Nephron (organoid): ENCODE results near the gene ARMC9.
A peak's percentile ranks its signal among the peaks of the same experiment; 100 is the strongest.
"Not testable (repeated sequence)": the region's sequence is repeated elsewhere in the genome, so short reads cannot be mapped to it uniquely, and the experiment has no call there.

Source experiments
- H3K27ac Mint-ChIP-seq, 3 experiments: 2 replicates each; pipeline ENCODE4 v1.8.0; 2020; ENCODE audit warnings: mixed read lengths in 3 of 3, mild to moderate bottlenecking in 2 of 3, moderate library complexity in 1 of 3
- H3K27me3 Mint-ChIP-seq: 2 replicates; pipeline ENCODE4 v1.8.0; 2021; ENCODE audit warnings: low read depth, mild to moderate bottlenecking, moderate library complexity, mixed read lengths
- H3K36me3 Mint-ChIP-seq: 2 replicates; pipeline ENCODE4 v1.8.0; 2020; ENCODE audit warnings: low read depth, mixed read lengths
- H3K4me1 Mint-ChIP-seq: 2 replicates; pipeline ENCODE4 v1.8.0; 2020; ENCODE audit warnings: mixed read lengths
- H3K4me3 Mint-ChIP-seq, 3 experiments: 2 replicates each; pipeline ENCODE4 v1.8.0; 2020; ENCODE audit warnings: mild to moderate bottlenecking in 3 of 3, mixed read lengths in 3 of 3, moderate library complexity in 2 of 3
- H3K9me3 Mint-ChIP-seq: 2 replicates; pipeline ENCODE4 v1.8.0; 2020; ENCODE audit warnings: mixed read lengths
- TF ChIP-seq, protein P1 (sequence below), 3 experiments: fragments of 200-600 bp; sonication (generic); IDR thresholded peaks; one replicate each; pipeline ENCODE4 v1.5.0; 2021; ENCODE audit warnings: antibody characterized with exemption in 3 of 3; ENCODE audit not compliant: unreplicated experiment in 3 of 3

Gene ARMC9

DNA sequence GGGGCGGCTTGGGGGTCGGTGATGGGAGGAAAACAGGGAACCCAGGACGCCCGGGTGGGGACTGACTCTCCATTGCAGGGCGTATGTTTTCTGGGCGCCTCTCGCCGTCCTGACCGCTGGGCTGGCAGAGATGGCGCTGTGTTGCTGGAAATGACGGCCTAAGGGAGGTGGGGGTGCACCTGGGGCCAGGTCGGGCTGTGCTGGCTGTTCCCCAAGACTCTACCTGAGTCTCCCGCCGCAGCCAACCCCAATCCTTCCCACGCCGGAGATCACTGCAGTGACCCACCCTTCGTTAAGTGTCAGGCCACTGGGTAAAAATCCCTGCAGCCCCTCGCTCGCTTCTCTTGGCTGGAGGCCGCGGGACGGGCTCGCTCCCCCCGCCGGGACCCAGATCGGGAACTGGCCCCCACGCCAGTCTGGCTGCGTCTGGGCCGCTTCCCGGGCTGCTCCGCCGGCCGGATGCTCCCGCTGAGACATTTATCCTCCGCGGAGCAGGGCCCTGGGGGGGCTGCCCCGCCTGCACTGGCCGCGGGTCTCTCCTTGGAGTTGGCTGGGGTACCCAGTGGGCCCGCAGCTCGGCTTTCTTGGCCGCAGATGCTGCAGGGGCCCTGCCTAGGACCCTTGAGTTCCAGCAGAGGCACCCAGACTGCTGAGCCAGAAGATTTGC lies 7.8 kb upstream of the ARMC9 start:
- Mint-ChIP-seq H3K9me3 (no peaks in the 10 kb centered on the region), H3K36me3 (no peaks in the 10 kb centered on the region), H3K27me3 (no peaks in the 10 kb centered on the region), H3K4me1 (peaks cover 33% of the 10 kb centered on the region), H3K27ac (peak overlapping the region; percentile 70 to 100 (median 99)), H3K4me3 (no peak overlapping the region)
- TF ChIP-seq, protein P1, sequence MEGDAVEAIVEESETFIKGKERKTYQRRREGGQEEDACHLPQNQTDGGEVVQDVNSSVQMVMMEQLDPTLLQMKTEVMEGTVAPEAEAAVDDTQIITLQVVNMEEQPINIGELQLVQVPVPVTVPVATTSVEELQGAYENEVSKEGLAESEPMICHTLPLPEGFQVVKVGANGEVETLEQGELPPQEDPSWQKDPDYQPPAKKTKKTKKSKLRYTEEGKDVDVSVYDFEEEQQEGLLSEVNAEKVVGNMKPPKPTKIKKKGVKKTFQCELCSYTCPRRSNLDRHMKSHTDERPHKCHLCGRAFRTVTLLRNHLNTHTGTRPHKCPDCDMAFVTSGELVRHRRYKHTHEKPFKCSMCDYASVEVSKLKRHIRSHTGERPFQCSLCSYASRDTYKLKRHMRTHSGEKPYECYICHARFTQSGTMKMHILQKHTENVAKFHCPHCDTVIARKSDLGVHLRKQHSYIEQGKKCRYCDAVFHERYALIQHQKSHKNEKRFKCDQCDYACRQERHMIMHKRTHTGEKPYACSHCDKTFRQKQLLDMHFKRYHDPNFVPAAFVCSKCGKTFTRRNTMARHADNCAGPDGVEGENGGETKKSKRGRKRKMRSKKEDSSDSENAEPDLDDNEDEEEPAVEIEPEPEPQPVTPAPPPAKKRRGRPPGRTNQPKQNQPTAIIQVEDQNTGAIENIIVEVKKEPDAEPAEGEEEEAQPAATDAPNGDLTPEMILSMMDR (IDR thresholded peaks at IDR 0.05; ENCODE audit: unreplicated experiment in 3 of 3) = no peak

DNA sequence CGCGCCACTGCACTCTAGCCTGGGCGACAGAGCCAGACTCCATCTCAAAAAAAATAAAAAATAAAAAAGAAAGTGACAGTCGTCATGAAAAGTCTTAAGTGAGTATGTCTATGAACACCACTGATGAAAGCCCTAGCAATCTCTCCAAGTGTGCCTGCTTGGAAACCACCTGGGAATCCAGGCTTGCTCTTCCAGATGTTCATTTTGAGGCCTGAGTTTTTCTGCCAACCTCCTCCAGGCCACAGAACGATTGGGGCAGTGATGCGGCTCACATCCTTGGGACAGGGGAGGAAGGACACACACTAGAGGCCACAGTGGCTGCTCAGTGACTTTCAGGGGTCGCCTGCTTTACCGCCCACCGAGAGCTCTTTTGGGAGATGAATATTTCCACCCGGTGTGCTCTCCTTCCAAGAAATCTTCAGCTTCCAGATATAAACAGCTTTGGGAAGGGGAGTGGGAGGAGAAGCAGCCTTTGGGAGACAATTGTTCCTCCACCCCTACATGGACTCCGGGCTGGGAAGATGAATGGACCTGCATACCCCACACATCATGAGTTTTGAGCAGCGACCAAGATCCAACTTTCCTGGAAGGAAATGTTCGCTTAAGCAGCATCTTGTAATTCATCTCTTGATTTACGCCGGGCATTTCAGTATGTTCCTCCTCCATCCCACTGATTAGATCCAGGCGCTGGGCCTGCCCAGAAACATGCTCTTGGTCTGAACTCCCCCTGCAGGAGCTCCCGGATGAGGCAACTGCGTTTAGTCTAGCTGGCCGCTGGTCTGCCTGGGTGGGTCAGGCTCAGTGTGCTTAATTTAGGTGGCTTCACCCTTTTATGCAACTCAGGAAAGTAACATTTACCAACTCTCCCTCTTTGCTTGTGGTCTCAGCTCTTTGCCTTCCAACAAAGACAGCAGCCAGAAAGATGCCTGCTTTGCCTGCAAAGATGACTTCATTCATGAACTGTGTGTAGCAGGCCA lies 6.2 kb upstream of the ARMC9 start:
- Mint-ChIP-seq H3K4me3 (peak overlapping the region; percentile 2 to 62 (median 17)), H3K27me3 (no peaks in the 10 kb centered on the region), H3K4me1 (peaks cover 36% of the 10 kb centered on the region), H3K9me3 (peaks cover 2% of the 10 kb centered on the region), H3K36me3 (no peaks in the 10 kb centered on the region), H3K27ac (peak overlapping the region; percentile 95 to 100 (median 98))
- TF ChIP-seq, protein P1 (IDR thresholded peaks at IDR 0.05; ENCODE audit: unreplicated experiment in 3 of 3) = peak; percentile 57 to 82 (median 62)

DNA sequence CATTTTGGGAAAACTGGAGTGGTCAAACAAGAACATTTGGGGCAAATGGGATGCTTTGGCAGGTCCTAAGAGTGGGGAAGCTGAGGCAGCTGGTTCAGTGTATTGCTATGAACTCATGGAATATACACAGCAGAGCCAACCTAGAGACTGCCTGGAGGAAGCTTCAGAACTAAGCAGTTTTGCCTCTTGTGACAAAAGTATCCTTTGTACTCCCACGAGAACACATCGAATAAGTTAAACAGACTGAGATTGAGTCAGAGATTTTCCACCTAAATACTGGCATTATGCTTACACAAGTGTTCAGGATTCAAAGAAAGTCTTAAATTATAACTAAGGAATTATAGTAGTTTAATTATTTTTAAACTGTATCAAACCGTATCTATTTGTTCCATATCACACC lies 5.2 kb upstream of the ARMC9 start:
- Mint-ChIP-seq H3K4me1 (peaks cover 28% of the 10 kb centered on the region), H3K9me3 (peaks cover 2% of the 10 kb centered on the region), H3K4me3 (no peak overlapping the region), H3K27me3 (no peaks in the 10 kb centered on the region), H3K36me3 (no peaks in the 10 kb centered on the region), H3K27ac (peak overlapping the region in 2 of 3 experiments; percentile 70 to 100)
- TF ChIP-seq, protein P1 (IDR thresholded peaks at IDR 0.05; ENCODE audit: unreplicated experiment in 3 of 3) = no peak

DNA sequence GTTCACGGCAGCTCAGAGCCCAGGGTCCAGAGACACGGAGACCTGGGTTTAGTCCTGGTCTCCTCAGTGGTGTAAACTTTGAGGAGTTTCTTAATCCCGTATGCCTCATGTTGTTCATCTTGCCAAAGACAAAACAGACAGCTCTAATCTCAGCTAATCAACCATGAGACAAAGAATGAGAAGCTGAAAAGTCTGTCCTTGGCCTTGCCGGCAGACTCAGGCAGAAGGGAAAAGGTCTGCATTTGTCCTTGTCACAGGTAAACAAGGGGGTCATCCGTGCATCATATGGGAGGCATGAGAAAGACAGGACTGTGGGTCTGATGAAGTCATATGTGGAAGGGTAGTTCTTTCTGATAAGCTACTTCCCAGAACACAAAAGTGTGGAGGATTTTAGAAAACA lies 1.8 kb upstream of the ARMC9 start:
- H3K4me1 Mint-ChIP-seq = peaks cover 30% of the 10 kb centered on the region
- no peaks in the 10 kb centered on the region for H3K27me3 Mint-ChIP-seq
- TF ChIP-seq, protein P1 (IDR thresholded peaks at IDR 0.05; ENCODE audit: unreplicated experiment in 3 of 3) = no peak
- H3K27ac Mint-ChIP-seq = peak overlapping the region; percentile 49 to 88 (median 74)
- H3K36me3 Mint-ChIP-seq = peaks cover 8% of the 10 kb centered on the region
- H3K9me3 Mint-ChIP-seq = peaks cover 2% of the 10 kb centered on the region
- peak overlapping the region; percentile 73 to 87 (median 80) for H3K4me3 Mint-ChIP-seq

DNA sequence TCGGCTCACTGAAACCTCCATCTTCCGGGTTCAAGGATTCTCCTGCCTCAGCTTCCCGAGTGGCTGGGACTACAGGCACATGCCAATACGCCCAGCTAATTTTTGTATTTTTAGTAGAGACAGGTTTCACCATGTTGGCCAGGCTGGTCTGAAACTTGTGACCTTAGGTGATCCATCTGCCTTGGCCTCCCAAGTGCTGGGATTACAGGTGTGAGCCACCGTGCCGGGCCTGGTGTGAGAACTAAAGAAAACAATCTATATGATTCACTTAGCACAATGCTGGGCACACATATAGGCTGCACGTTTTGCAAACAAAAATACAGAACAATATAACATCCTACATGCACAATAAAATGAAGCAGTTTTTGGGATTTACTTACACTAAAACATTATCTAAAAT lies 1.2 kb upstream of the ARMC9 start:
- Mint-ChIP-seq H3K27ac (peak overlapping the region; percentile 95 to 98 (median 97)), H3K4me3 (peak overlapping the region; percentile 98 to 99 (median 98)), H3K4me1 (peaks cover 28% of the 10 kb centered on the region)
- H3K9me3 Mint-ChIP-seq, H3K36me3 Mint-ChIP-seq, H3K27me3 Mint-ChIP-seq: not testable (repeated sequence)

DNA sequence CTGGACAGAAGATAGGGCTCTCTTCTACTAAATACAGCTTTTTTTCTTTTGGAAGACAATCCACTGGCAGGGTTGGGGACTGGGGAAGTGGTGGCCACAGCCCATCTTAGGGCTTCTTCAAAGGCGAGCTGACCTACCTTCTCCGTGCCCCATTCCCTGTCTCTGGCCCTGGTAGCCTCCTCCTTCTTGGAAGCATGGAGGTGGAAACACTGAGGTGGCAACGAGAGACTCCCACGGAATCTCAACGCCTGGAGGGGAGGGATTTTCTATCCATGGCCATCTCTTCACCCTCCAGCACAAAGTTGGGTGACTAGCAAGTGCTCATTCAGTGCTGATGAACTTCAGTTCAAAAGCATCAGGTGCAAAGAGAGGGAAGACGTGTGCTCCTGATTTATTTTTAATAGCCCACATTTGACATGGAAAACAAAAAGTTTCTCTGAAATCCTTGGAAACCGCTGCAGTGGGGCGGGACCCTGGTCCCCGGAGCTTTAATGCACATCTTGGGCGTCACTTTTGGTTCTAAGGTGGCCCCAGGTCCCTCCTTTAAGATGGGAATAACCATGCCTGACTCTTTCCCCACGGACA lies 633 bp upstream of the ARMC9 start:
- Mint-ChIP-seq H3K9me3 (peaks cover 2% of the 10 kb centered on the region), H3K36me3 (peaks cover 14% of the 10 kb centered on the region), H3K4me1 (peaks cover 22% of the 10 kb centered on the region), H3K27me3 (no peaks in the 10 kb centered on the region), H3K27ac (peak overlapping the region; percentile 95 to 98 (median 97)), H3K4me3 (peak overlapping the region; percentile 98 to 99 (median 98))
- TF ChIP-seq, protein P1 (IDR thresholded peaks at IDR 0.05; ENCODE audit: unreplicated experiment in 3 of 3) = no peak
